ENCODE measurements around the gene DPH2.

DPH2 gene

GRCh38 chr1:44008259-44008658 is 38.4 kb downstream of the DPH2 start:
- DNase-seq = no peak

- DNase-seq = no peak
These were observed 41.2 kb downstream of the DPH2 start for GRCh38 chr1:44010935-44011471.

- DNase-seq = no peak
These were observed 42.6 kb downstream of the DPH2 start for GRCh38 chr1:44012404-44012803.

GRCh38 chr1:44012941-44013609 is 43.3 kb downstream of the DPH2 start:
- DNase-seq = no peak

GRCh38 chr1:44013949-44014348 is 44.1 kb downstream of the DPH2 start:
- DNase-seq = no peak

GRCh38 chr1:44014365-44015104 is 44.7 kb downstream of the DPH2 start:
- DNase-seq = no peak

GRCh38 chr1:44015206-44015605 is 45.4 kb downstream of the DPH2 start:
- DNase-seq = no peak

- no peak for DNase-seq
These were observed 46.5 kb downstream of the DPH2 start for GRCh38 chr1:44016041-44016889.

- DNase-seq = no peak
These were observed 47.1 kb downstream of the DPH2 start for GRCh38 chr1:44016890-44017400.

- DNase-seq = no peak
These were observed 49.7 kb downstream of the DPH2 start for GRCh38 chr1:44019466-44019948.

- DNase-seq = no peak
These were observed 50.7 kb downstream of the DPH2 start for GRCh38 chr1:44020464-44020863.

- DNase-seq = no peak
These were observed 51.3 kb downstream of the DPH2 start for GRCh38 chr1:44021156-44021555.

GRCh38 chr1:44021581-44022321 is 51.9 kb downstream of the DPH2 start:
- DNase-seq = no peak
